GM19351 (cell line): ENCODE results near the gene MCM7.

Experiments used
- ATAC-seq: cut with Tn5 transposase; IDR thresholded peaks from one replicate; pipeline ENCODE4 v1.9.1; 2021; ENCODE audit warnings: mild to moderate bottlenecking, moderate library complexity; ENCODE audit not compliant: unreplicated experiment

The MCM7 gene

GRCh38 chr7:100075418-100075817 lies 25.8 kb downstream of the MCM7 start:
- no peak for ATAC-seq

GRCh38 chr7:100074841-100075240 lies 26.4 kb downstream of the MCM7 start:
- ATAC-seq: no peak

DNA sequence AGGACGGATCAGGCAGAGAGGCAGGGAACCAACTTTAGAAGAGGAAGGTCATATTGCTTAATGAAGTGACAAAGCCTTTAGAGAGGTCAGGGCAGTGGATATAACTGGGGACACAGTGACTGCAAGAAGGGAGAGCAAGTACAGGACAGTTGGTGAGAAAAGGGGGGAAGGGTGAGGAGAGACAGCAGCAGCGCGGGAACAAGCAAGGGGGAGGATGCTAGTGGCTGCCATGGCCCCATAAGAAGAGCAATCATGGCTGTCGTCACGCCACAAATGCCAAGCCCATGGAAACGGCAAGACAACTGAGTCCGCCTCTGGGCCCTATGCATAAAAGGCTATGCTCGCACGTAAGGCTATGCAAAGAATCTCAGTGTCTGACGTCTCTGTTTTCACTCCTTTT lies 28.7 kb downstream of the MCM7 start:
- no peak for ATAC-seq

GRCh38 chr7:100071018-100071723 lies 30.0 kb downstream of the MCM7 start:
- ATAC-seq: no peak

- no peak for ATAC-seq
Observed at GRCh38 chr7:100069991-100070390, 31.2 kb downstream of the MCM7 start.

DNA sequence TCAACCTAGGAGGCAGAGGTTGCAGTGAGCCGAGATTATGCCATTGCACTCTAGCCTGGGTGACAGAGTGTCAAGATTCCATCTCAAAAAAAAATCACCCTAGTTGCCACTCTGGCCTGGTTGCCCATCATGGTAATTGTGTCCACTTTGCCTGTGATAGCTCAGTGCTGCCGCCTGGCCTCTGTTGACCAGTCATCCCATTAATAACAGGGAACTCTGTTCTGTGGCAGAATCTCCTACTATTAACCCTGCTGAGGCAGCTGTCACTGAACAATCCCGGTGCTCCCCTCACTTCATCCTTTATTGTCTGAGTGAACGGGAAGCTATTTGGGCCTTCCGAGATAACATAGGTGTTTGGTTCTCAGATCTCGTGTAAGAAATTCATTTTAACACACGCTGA lies 34.2 kb downstream of the MCM7 start:
- ATAC-seq: no peak

GRCh38 chr7:100065452-100066186 lies 35.6 kb downstream of the MCM7 start:
- ATAC-seq: no peak

DNA sequence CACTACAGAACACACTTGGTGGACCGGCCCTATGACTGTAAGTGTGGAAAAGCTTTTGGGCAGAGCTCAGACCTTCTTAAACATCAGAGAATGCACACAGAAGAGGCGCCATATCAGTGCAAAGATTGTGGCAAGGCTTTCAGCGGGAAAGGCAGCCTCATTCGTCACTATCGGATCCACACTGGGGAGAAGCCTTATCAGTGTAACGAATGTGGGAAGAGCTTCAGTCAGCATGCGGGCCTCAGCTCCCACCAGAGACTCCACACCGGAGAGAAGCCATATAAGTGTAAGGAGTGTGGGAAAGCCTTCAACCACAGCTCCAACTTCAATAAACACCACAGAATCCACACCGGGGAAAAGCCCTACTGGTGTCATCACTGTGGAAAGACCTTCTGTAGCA lies 37.0 kb downstream of the MCM7 start:
- ATAC-seq: no peak

GRCh38 chr7:100063376-100063775 lies 37.8 kb downstream of the MCM7 start:
- ATAC-seq: no peak

- no peak for ATAC-seq
Observed at GRCh38 chr7:100061518-100062193, 39.5 kb downstream of the MCM7 start.

DNA sequence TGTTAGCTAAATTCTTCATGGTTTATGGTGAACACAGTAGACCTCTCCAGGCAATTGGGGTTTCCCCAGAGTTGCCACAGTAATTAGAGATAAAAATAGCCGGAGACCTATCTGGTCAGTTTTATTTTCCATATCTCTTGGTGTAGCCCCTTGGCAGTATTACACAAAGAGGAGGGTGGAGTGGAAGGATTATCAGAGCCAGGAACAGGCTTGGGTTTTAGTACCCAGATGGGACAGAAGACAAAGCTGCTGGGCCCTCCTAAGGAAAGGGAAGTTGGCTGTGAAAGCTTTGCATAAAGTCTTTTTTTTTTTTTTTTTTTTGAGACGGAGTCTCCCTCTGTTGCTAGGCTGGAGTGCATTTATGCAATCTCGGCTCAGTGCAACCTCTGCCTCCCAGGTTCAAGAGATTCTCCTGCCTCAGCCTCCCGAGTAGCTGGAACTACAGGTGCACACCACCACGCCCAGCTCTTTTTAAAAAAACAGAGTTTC lies 41.9 kb downstream of the MCM7 start:
- no peak for ATAC-seq

DNA sequence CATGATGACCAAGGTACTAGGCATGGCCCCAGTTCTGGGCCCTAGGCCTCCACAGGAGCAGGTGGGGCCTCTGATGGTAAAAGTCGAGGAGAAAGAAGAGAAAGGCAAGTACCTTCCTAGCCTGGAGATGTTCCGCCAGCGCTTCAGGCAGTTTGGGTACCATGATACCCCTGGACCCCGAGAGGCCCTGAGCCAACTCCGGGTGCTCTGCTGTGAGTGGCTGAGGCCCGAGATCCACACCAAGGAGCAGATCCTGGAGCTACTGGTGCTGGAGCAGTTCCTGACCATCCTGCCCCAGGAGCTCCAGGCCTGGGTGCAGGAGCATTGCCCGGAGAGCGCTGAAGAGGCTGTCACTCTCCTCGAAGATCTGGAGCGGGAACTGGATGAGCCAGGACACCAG lies 44.2 kb downstream of the MCM7 start:
- no peak for ATAC-seq

DNA sequence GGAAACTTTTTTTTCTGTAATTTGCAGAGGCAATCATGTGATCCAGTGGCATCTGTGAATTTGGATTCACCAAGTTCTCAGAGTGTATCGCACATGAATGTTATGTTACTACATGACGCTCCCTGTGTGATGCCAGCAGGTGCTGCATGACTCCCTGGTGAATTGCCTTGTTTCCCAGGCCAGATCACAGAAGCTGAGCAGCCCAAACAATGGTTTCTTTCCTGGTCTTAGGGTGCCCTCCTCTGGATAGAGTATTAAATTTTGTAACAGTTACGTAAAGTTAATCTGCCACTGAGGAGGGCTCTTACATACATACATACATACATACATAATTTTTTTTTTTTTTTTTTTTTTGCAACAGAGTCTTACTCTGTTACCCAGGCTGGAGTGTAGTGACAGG lies 48.0 kb downstream of the MCM7 start:
- ATAC-seq: no peak

DNA sequence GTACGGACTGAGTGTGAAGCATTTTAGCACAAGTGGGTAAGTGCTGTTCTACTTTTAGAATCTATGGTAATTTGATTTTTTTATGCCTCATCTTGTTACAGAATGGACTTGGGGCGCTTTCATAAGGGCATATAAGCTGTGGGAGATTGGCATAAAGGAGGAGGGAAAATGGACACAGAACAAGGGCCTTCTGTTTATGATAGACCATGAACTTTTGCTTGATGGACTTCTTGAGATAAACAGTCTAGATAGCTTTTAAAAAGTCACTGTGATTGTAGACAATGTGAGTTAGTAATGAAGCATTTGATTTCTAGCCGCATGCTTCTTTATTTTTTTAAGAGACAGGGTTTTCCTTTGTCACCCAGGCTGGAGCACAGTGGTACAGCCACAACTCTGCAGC lies 49.6 kb downstream of the MCM7 start:
- ATAC-seq: no peak

- ATAC-seq: peak; percentile 84
Observed at GRCh38 chr7:100049441-100050291, 51.5 kb downstream of the MCM7 start, which contains the start of gene ZSCAN21. Gene ZSCAN21 (plus strand): TSS chr7:100049774. CDS start chr7:100057007, 7,233 bp downstream.

DNA sequence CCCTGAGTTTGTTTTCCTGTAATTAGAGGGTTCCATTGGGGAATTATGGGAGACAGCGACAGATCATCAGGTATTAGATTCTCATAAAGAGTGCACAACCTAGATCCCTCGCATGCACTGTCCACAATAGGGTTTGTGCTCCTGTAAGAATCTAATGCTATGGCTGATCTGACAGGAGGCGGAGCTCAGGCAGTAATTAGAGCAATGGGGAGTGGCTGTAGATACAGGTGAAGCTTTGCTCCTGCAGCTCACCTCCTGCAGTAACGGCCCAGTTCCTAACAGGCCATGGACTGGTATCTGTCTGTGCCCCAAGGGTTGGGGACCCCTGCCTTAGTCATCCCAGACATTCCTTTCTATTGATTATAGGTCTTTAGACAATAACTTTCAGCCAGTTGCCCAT lies 52.5 kb downstream of the MCM7 start:
- no peak for ATAC-seq

DNA sequence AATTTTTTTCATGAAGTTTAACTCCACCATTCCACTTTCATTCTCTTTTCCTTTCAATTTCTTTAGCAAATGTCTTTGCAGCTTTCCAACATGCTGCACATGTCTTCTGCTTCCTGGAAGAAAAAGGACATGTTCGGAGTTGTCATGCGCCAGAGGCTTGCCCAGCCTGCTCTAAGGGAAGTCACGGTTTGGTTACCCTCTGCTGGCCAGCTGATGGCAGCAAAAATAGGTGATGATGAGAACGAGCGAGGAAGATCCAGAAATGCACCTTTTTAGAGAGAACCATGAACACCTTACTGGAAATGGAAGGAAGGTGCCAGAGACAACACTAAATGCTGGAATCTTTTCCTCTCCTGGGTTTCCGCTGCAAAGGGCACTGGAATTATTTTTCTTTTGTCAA lies 56.5 kb downstream of the MCM7 start:
- no peak for ATAC-seq
